Liver (tissue), 3 donors: ENCODE measurements around the gene CEP85L.

Experiments used
- FOXA1 ChIP-seq: IDR thresholded peaks from 2 replicates; pipeline ENCODE4 v1.6.1; 2016; ENCODE audit warnings: antibody characterized with exemption
- GABPA ChIP-seq, 2 donors: IDR thresholded peaks in 1 of 2; conservative IDR thresholded peaks in 1 of 2; 2 replicates each; pipeline ENCODE4 v1.6.1; 2016; ENCODE audit warnings: antibody characterized with exemption in 2 of 2, mild to moderate bottlenecking in 1 of 2, moderate library complexity in 1 of 2
- HNF4A ChIP-seq, 2 donors: conservative IDR thresholded peaks; 2 replicates each; pipeline ENCODE4 v1.6.1; 2016; ENCODE audit warnings: antibody characterized with exemption in 2 of 2, mild to moderate bottlenecking in 2 of 2
- JUND ChIP-seq, 2 donors: IDR thresholded peaks; 2 replicates each; pipeline ENCODE4 v1.6.1; 2016; ENCODE audit warnings: antibody characterized with exemption in 2 of 2
- RAD21 ChIP-seq, 2 donors: IDR thresholded peaks; 2 replicates each; pipeline ENCODE4 v1.6.1; 2016; ENCODE audit warnings: antibody characterized with exemption in 2 of 2, mild to moderate bottlenecking in 2 of 2
- RXRA ChIP-seq, 2 donors: IDR thresholded peaks; 2 replicates each; pipeline ENCODE4 v1.6.1; 2017 to 2018; ENCODE audit warnings: antibody characterized with exemption in 2 of 2, mild to moderate bottlenecking in 1 of 2
- SP1 ChIP-seq: IDR thresholded peaks from 2 replicates; pipeline ENCODE4 v1.6.1; 2018; ENCODE audit warnings: antibody characterized with exemption, mild to moderate bottlenecking
- TAF1 ChIP-seq: conservative IDR thresholded peaks from 2 replicates; pipeline ENCODE4 v1.6.1; 2016; ENCODE audit warnings: antibody characterized with exemption, mild to moderate bottlenecking
- YY1 ChIP-seq: IDR thresholded peaks from 2 replicates; pipeline ENCODE4 v1.6.1; 2016; ENCODE audit warnings: antibody characterized with exemption, mild to moderate bottlenecking
- TF ChIP-seq, protein P1 (sequence below): IDR thresholded peaks from 2 replicates; pipeline ENCODE4 v1.6.1; 2016; ENCODE audit warnings: antibody characterized with exemption
- TF ChIP-seq, protein P2 (sequence below): fragments of 150-350 bp; IDR thresholded peaks from 2 replicates; pipeline ENCODE4 v1.5.1; 2017; ENCODE audit warnings: improper control_type of control experiment, low read depth, low read length; ENCODE audit not compliant: missing input control
- TF ChIP-seq, protein P3 (sequence below): IDR thresholded peaks from 2 replicates; pipeline ENCODE4 v1.6.1; 2016; ENCODE audit warnings: antibody characterized with exemption, mild to moderate bottlenecking
- donor health status: healthy.
- donor health status: healthy.

DNA sequence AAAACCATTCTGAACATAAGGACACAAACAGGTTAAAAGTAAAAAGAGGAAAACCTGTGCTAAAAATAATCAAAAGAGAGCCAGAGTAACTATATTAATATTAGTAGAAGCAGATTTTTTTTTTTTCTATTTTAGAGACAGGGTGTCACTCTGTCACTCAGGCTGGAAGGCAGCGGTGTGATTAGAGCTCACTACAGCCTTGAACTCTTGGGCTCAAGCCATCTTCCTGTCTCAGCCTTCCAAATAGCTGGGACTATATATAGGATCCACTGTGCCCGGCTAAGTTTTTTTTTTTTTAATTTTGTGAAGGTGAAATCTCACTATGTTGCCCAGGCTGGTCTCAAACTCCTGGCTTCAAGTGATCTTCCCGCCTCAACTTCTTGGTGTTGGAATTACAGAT is 136.7 kb downstream of the CEP85L start:
- TF ChIP-seq, protein P1, sequence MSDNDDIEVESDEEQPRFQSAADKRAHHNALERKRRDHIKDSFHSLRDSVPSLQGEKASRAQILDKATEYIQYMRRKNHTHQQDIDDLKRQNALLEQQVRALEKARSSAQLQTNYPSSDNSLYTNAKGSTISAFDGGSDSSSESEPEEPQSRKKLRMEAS: no peak
- TF ChIP-seq TAF1: no peak
- TF ChIP-seq, protein P2, sequence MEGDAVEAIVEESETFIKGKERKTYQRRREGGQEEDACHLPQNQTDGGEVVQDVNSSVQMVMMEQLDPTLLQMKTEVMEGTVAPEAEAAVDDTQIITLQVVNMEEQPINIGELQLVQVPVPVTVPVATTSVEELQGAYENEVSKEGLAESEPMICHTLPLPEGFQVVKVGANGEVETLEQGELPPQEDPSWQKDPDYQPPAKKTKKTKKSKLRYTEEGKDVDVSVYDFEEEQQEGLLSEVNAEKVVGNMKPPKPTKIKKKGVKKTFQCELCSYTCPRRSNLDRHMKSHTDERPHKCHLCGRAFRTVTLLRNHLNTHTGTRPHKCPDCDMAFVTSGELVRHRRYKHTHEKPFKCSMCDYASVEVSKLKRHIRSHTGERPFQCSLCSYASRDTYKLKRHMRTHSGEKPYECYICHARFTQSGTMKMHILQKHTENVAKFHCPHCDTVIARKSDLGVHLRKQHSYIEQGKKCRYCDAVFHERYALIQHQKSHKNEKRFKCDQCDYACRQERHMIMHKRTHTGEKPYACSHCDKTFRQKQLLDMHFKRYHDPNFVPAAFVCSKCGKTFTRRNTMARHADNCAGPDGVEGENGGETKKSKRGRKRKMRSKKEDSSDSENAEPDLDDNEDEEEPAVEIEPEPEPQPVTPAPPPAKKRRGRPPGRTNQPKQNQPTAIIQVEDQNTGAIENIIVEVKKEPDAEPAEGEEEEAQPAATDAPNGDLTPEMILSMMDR: no peak
- no peak for TF ChIP-seq SP1
- no peak for TF ChIP-seq JUND (IDR thresholded peaks at IDR 0.05)
- TF ChIP-seq GABPA (IDR thresholded peaks at IDR 0.05 in 1 of 2, conservative IDR thresholded peaks at IDR 0.05 in 1 of 2): no peak
- TF ChIP-seq YY1: no peak
- TF ChIP-seq HNF4A (conservative IDR thresholded peaks at IDR 0.05): no peak
- TF ChIP-seq FOXA1: no peak
- no peak for TF ChIP-seq RXRA (IDR thresholded peaks at IDR 0.05)
- TF ChIP-seq, protein P3, sequence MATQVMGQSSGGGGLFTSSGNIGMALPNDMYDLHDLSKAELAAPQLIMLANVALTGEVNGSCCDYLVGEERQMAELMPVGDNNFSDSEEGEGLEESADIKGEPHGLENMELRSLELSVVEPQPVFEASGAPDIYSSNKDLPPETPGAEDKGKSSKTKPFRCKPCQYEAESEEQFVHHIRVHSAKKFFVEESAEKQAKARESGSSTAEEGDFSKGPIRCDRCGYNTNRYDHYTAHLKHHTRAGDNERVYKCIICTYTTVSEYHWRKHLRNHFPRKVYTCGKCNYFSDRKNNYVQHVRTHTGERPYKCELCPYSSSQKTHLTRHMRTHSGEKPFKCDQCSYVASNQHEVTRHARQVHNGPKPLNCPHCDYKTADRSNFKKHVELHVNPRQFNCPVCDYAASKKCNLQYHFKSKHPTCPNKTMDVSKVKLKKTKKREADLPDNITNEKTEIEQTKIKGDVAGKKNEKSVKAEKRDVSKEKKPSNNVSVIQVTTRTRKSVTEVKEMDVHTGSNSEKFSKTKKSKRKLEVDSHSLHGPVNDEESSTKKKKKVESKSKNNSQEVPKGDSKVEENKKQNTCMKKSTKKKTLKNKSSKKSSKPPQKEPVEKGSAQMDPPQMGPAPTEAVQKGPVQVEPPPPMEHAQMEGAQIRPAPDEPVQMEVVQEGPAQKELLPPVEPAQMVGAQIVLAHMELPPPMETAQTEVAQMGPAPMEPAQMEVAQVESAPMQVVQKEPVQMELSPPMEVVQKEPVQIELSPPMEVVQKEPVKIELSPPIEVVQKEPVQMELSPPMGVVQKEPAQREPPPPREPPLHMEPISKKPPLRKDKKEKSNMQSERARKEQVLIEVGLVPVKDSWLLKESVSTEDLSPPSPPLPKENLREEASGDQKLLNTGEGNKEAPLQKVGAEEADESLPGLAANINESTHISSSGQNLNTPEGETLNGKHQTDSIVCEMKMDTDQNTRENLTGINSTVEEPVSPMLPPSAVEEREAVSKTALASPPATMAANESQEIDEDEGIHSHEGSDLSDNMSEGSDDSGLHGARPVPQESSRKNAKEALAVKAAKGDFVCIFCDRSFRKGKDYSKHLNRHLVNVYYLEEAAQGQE: no peak
- TF ChIP-seq RAD21 (IDR thresholded peaks at IDR 0.05): no peak
